IPS-NIHi11 (cell line): ENCODE measurements around the gene TAF15.

Source experiments
- DNase-seq: peaks from one replicate; pipeline ENCODE4 v3.0.0; 2012; ENCODE audit warnings: mixed read lengths, low spot score

TAF15 gene

GRCh38 chr17:35788477-35789368 lies 20.6 kb upstream of the TAF15 start:
- no peak for DNase-seq

- no peak for DNase-seq
These were observed 18.4 kb upstream of the TAF15 start for GRCh38 chr17:35790841-35791240.

GRCh38 chr17:35791681-35792350 lies 17.5 kb upstream of the TAF15 start:
- no peak for DNase-seq

DNA sequence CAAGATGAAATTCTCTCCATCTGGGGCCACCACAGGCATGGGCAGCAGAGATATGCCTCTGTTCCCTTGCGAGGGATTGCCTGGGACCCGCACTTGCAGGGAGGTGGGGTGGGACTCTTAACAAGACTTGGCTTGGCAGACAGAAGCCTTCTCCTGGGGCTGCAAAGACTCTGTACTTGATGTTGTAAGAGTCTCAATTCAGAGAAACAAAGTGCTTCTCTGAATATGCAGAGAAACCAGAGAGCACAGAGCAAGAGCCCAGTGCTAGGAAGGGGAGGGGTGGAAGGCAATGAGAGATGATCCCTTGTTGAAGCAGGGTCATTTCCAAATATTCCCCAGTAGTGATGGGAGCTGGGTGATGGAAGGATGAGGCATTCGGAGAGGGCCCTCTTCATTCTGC lies 16.0 kb upstream of the TAF15 start:
- DNase-seq = no peak

GRCh38 chr17:35795007-35795870 lies 14.0 kb upstream of the TAF15 start, which contains the start of gene MMP28:
TSS of gene MMP28 (minus strand) at chr17:35795641. CDS start at chr17:35795377, 264 bp downstream.
- peak; percentile 82 for DNase-seq

- DNase-seq = no peak
These were observed 13.4 kb upstream of the TAF15 start for GRCh38 chr17:35795871-35796265.

- DNase-seq = no peak
These were observed 12.3 kb upstream of the TAF15 start for GRCh38 chr17:35796942-35797341.

GRCh38 chr17:35797370-35797769 lies 11.9 kb upstream of the TAF15 start:
- no peak for DNase-seq

- DNase-seq = no peak
These were observed 11.4 kb upstream of the TAF15 start for GRCh38 chr17:35797918-35798317.

GRCh38 chr17:35799942-35800341 lies 9.3 kb upstream of the TAF15 start:
- DNase-seq = no peak

DNA sequence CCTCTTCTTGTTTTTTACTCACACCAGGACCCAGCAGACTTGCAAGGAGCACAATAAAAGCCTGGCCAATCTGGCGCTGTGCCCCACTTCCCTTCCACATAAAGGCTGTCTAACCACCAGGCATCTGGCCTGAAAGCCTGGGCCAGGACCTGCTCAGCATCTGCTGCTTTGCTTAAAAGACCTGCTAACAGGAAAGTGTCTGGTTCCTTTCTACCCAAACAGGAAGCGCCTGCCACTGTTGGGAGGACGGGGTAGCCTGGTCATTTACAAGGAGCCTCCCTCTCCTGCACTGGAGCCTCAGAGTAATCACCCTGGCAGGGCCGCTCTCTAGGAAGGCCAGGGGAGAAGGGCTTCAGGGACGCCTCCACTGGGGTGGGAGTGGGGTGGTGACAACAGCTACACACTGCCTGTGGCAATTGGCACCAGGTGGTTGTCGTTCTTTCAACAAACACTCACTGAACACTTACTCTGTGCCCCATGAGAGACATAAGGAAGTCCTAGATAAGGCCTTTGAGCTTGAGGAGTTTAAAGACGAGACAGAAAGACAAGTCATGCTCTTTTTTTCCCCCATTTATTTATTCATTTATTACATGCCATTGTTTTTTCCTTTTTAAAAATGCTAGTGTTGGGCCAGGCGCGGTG lies 7.6 kb upstream of the TAF15 start:
- no peak for DNase-seq

- peak; percentile 84 for DNase-seq
These were observed 4.6 kb upstream of the TAF15 start for GRCh38 chr17:35804658-35805192.

DNA sequence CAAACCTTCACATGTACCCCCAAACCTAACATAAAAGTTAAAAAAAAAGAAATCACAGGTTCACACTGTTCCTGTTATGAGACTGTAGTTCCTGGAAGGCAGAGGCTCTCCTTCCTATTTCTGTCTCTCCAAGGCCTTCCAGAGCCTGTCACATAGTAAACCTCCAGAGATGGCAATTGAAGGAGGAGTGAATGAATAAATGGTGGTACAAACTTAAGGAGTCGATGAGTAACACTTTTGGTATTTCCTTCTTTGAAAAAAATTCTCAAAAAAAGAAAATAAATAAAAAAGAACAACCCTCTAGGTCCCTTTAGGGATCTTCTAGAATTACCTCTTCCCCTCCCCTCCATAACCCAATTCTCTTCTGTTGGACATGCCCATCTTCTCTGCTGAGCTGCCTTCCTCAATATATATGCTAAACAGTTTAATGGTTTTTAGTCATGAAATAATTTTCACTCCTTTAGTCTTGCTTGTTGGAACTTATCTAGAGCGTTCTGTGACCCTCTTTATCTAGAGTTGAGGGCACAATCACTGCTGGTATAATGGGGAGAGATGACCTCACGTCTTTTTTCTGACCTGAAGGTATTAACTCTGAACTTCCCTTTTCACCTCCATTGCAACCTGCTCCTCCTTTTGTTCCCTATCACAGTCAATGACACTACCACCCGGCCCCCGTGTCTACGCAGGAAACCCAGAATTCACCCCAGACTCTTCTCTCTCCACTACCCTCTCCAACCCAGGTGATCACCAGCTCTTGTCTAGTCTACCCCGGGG lies 1.7 kb upstream of the TAF15 start:
- no peak for DNase-seq

GRCh38 chr17:35808240-35808961 lies 883 bp upstream of the TAF15 start:
- no peak for DNase-seq

- no peak for DNase-seq
These were observed 674 bp downstream of the TAF15 start for GRCh38 chr17:35809855-35810461.

DNA sequence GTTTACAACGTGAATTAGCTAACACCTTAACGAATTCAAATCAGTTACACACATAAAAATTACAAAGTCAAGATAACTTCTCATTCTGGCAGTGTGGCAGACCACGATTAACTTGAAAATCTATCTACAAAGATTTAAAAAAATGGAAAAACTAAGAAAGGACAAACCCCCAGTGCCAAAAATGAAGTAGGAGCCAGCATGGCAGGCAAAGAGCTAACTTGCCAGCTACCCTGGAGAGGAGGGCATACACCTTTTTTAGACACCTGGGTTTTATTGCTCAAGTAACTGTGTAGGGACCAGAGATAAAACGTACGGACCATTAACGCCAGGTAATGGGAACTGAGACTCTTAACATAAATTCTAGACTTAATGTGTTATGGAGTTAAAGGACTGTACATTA lies 2.5 kb downstream of the TAF15 start:
- no peak for DNase-seq

- no peak for DNase-seq
These were observed 3.2 kb downstream of the TAF15 start for GRCh38 chr17:35812456-35812855.

- no peak for DNase-seq
These were observed 7.4 kb downstream of the TAF15 start for GRCh38 chr17:35816723-35817122.

GRCh38 chr17:35817196-35817595 lies 7.9 kb downstream of the TAF15 start:
- DNase-seq = no peak

DNA sequence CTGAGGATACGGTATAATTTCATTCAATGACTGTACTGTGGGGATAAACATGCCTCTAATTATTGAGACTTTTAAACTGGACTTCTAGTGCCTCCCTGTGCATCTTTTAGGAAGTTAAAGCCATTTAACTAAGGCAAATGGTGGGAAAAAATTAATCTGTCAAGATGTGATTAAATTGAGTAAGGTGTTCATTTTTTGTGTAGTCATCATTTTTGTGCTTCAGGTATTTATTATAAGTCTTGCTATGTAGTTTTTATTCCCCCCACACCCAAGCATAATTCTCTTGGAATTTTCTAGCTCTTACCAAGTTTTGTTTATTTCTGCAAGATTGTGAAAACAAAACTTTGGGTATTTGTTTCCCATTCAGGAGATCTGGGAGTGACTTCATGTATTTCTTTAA lies 10.2 kb downstream of the TAF15 start:
- DNase-seq = no peak
